GM12878 (cell line): ENCODE measurements around the gene ALDH1A1. TPM values are rescaled to one million over a fixed set of nuclear protein-coding genes. Genes with fewer than 3 reads are reported as not detected.

Experiments used
- CREB1 ChIP-seq: IDR thresholded peaks from 2 replicates; pipeline ENCODE4 v1.6.1; 2012; ENCODE audit warnings: low read depth, mild to moderate bottlenecking, inconsistent platforms
- HCFC1 ChIP-seq: fragments of 150-350 bp; IDR thresholded peaks from 2 replicates; pipeline ENCODE4 v1.6.1; 2014; ENCODE audit warnings: low read length
- MYB ChIP-seq: fragments of 150-350 bp; IDR thresholded peaks from 2 replicates; pipeline ENCODE4 v1.6.1; 2014; ENCODE audit warnings: mild to moderate bottlenecking, low read depth, low read length, borderline replicate concordance
- PAX8 ChIP-seq: fragments of 450-650 bp; IDR thresholded peaks from 2 replicates; pipeline ENCODE4 v1.6.1; 2017; ENCODE audit warnings: mild to moderate bottlenecking, moderate library complexity
- POU2F2 ChIP-seq: IDR thresholded peaks from 3 replicates; pipeline ENCODE4 v1.6.1; 2011; ENCODE audit warnings: low read depth, mild to moderate bottlenecking, low read length, borderline replicate concordance
- RELA ChIP-seq: fragments of 450-650 bp; IDR thresholded peaks from 2 replicates; pipeline ENCODE4 v1.8.0; 2014; ENCODE audit warnings: borderline replicate concordance; ENCODE audit not compliant: partially characterized antibody
- SREBF2 ChIP-seq: IDR thresholded peaks from 2 replicates; pipeline ENCODE4 v1.6.1; 2012; ENCODE audit warnings: mild to moderate bottlenecking, low read length
- polyA plus RNA-seq, 11 experiments: library from polyadenylated mRNA; depleted of rRNA in 4 of 11; unstranded in 6 of 11; stranded (reverse) in 5 of 11; fragments of >200 nt; fragmentation: Nextera tagmentation in 4 of 11; fragmentation: Illumina TruSeq in 1 of 11; extraction: Ambion mirVana in 4 of 11; extraction: Trizol in 1 of 11; gene quantifications; 1 replicate in 1 of 11; 2 replicates in 10 of 11; pipeline versions ENCODE4 v1.2.1 to v1.2.3, GENCODE V29; 2011 to 2016; ENCODE audit warnings: inconsistent platforms in 2 of 11, missing spikeins in 2 of 11, low read depth in 1 of 11
- total RNA-seq, 4 experiments: library from RNA; depleted of rRNA in 3 of 4; stranded (reverse); fragments of >200 nt in 3 of 4; fragmentation: Illumina TruSeq in 1 of 4; extraction: Trizol in 1 of 4; gene quantifications; 2 replicates each; pipeline versions ENCODE4 v1.2.1 to v1.2.3, GENCODE V29; 2013 to 2021
- TF ChIP-seq, protein P1 (sequence below): fragments of 450-650 bp; formaldehyde crosslinking; IDR thresholded peaks from 2 replicates; pipeline ENCODE4 v1.4.0; 2020; ENCODE audit warnings: mild to moderate bottlenecking, moderate library complexity
- TF ChIP-seq, protein P2 (sequence below): IDR thresholded peaks from 2 replicates; pipeline ENCODE4 v1.6.1; 2012; ENCODE audit warnings: low read length, inconsistent platforms

The ALDH1A1 gene
- total and polyA plus RNA-seq, 10 of the 15 experiments (the other 5 are each of a cell fraction or from before 2014, with no cell fraction given), result 0.03 to 0.54 TPM; not detected in 8

DNA sequence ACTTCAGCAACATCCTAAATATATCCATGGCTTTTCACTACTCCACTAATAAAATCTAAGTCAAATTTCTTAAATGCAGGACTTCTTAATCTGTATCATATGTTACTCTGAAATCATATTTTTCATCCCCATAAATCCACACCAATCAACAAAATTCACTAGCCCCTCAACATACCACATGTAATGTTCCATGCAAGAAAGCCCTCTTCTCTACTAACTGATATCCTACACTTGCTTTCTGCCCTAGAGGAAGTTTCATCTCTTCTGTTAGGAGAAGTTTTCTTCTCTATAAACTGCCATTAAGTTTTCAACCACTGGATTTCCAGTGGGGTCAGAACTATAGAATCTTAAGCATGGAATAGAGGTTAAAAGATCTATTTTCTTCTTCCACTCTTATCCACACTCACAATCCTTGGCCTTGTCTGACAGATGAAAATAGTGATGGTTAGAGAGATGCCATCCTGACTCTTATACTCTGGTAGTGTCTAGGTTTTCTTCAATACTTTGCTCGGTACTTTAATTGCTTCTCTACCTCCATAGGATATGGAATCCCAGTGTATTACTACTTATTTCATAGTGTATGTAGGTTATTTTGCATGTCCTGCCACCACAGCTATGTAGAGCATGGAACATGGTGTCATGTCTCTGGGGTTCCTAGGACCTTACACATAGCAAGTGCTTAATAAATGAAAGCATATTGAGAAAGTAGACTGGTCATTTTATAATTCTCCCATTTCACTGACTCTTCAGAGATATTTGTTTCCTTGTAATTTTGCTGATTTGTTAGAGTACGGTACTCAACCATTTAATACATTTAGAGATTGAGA, 48.4 kb downstream of the ALDH1A1 start (continued):
- TF ChIP-seq, protein P1, sequence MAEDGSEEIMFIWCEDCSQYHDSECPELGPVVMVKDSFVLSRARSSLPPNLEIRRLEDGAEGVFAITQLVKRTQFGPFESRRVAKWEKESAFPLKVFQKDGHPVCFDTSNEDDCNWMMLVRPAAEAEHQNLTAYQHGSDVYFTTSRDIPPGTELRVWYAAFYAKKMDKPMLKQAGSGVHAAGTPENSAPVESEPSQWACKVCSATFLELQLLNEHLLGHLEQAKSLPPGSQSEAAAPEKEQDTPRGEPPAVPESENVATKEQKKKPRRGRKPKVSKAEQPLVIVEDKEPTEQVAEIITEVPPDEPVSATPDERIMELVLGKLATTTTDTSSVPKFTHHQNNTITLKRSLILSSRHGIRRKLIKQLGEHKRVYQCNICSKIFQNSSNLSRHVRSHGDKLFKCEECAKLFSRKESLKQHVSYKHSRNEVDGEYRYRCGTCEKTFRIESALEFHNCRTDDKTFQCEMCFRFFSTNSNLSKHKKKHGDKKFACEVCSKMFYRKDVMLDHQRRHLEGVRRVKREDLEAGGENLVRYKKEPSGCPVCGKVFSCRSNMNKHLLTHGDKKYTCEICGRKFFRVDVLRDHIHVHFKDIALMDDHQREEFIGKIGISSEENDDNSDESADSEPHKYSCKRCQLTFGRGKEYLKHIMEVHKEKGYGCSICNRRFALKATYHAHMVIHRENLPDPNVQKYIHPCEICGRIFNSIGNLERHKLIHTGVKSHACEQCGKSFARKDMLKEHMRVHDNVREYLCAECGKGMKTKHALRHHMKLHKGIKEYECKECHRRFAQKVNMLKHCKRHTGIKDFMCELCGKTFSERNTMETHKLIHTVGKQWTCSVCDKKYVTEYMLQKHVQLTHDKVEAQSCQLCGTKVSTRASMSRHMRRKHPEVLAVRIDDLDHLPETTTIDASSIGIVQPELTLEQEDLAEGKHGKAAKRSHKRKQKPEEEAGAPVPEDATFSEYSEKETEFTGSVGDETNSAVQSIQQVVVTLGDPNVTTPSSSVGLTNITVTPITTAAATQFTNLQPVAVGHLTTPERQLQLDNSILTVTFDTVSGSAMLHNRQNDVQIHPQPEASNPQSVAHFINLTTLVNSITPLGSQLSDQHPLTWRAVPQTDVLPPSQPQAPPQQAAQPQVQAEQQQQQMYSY, result no peak
- TF ChIP-seq CREB1 (no peak), POU2F2 (no peak), HCFC1 (no peak), MYB (no peak), PAX8 (no peak), RELA (no peak), SREBF2 (no peak)
- TF ChIP-seq, protein P2, sequence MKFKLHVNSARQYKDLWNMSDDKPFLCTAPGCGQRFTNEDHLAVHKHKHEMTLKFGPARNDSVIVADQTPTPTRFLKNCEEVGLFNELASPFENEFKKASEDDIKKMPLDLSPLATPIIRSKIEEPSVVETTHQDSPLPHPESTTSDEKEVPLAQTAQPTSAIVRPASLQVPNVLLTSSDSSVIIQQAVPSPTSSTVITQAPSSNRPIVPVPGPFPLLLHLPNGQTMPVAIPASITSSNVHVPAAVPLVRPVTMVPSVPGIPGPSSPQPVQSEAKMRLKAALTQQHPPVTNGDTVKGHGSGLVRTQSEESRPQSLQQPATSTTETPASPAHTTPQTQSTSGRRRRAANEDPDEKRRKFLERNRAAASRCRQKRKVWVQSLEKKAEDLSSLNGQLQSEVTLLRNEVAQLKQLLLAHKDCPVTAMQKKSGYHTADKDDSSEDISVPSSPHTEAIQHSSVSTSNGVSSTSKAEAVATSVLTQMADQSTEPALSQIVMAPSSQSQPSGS, result no peak
- TF ChIP-seq, all 136 proteins: peak for 0
